CD4-positive, alpha-beta T cell (primary cell): Measurements from ENCODE around the gene ZNF804B. TPM values are rescaled to one million over a fixed set of nuclear protein-coding genes. Genes with fewer than 3 reads are reported as not detected.
A peak's percentile ranks its signal among the peaks of the same experiment; 100 is the strongest.

Source experiments
- ATAC-seq: fragments of 200-7000 bp; cut with Tn5 transposase; one replicate; pipeline ENCODE4 v1.10.0; 2022; ENCODE audit warnings: mild to moderate bottlenecking; ENCODE audit not compliant: poor library complexity
- CTCF ChIA-PET: fragments of 350-600 bp; sonication (Branson Sonifier 250); formaldehyde crosslinking; loops from one replicate; lab custom pipeline; 2021; ENCODE audit warnings: antibody characterized with exemption, inconsistent platforms; lab: Charles Lee
- POLR2A ChIA-PET: fragments of 350-600 bp; sonication (Branson Sonifier 250); formaldehyde crosslinking; loops from one replicate; lab custom pipeline; 2021; ENCODE audit warnings: antibody characterized with exemption, inconsistent platforms; lab: Charles Lee
- DNase-seq, 14 experiments: peaks; one replicate each; pipeline ENCODE4 v3.0.0-alpha.2; 2013 to 2020; ENCODE audit warnings: mixed read lengths in 2 of 14
- H3K27ac ChIP-seq, 2 donors: one replicate each; pipeline versions ENCODE4 v1.5.1 to v1.7.0; 2013; ENCODE audit warnings: low read length in 2 of 2, low read depth in 1 of 2, mild to moderate bottlenecking in 1 of 2
- H3K27me3 ChIP-seq, 2 experiments: 1 replicate in 1 of 2; 2 replicates in 1 of 2; pipeline versions ENCODE4 v1.6.1 to v1.7.0; 2013; ENCODE audit warnings: low read length in 2 of 2, control low read depth in 1 of 2, mild to moderate bottlenecking in 1 of 2, moderate library complexity in 1 of 2; ENCODE audit not compliant: insufficient read depth in 2 of 2, control insufficient read depth in 1 of 2
- H3K36me3 ChIP-seq: one replicate; pipeline ENCODE4 v1.6.1; 2013; ENCODE audit warnings: low read length, control low read depth; ENCODE audit not compliant: insufficient read depth
- H3K4me1 ChIP-seq: one replicate; pipeline ENCODE4 v1.6.1; 2013; ENCODE audit warnings: low read length, control low read depth; ENCODE audit not compliant: insufficient read depth
- H3K4me3 ChIP-seq: one replicate; pipeline ENCODE4 v1.5.1; 2013; ENCODE audit warnings: mild to moderate bottlenecking, low read length, moderate library complexity
- H3K9me3 ChIP-seq, 2 experiments: 1 replicate in 1 of 2; 2 replicates in 1 of 2; pipeline versions ENCODE4 v1.6.1 to v1.7.0; 2013; ENCODE audit warnings: low read length in 2 of 2, mild to moderate bottlenecking in 2 of 2, control low read depth in 1 of 2, moderate library complexity in 1 of 2; ENCODE audit not compliant: control insufficient read depth in 1 of 2, insufficient read depth in 1 of 2
- H3K27ac Mint-ChIP-seq: one replicate; pipeline ENCODE4 v1.8.0; 2020; ENCODE audit warnings: mixed read lengths
- H3K27me3 Mint-ChIP-seq: one replicate; pipeline ENCODE4 v1.8.0; 2021; ENCODE audit warnings: mixed read lengths
- H3K36me3 Mint-ChIP-seq: one replicate; pipeline ENCODE4 v1.8.0; 2021; ENCODE audit warnings: low read depth, mixed read lengths
- H3K4me1 Mint-ChIP-seq: one replicate; pipeline ENCODE4 v1.8.0; 2021; ENCODE audit warnings: low read depth, mixed read lengths
- H3K4me3 Mint-ChIP-seq: one replicate; pipeline ENCODE4 v1.8.0; 2020; ENCODE audit warnings: mild to moderate bottlenecking, mixed read lengths
- H3K9me3 Mint-ChIP-seq: one replicate; pipeline ENCODE4 v1.8.0; 2020; ENCODE audit warnings: mixed read lengths
- intact Hi-C, 2 experiments: fragments of 100-400 bp; cut with DNase I in 1 of 2; cut with micrococcal nuclease in 1 of 2; formaldehyde crosslinking; loops; one replicate each; pipeline versions ENCODE4 v1.15.1 to v1.9.0; 2023 to 2025; cut with DNase I, micrococcal nuclease
- polyA plus RNA-seq, 2 donors: library from polyadenylated mRNA; unstranded; fragments of 120-200 nt; gene quantifications; one replicate each; pipeline ENCODE4 v1.2.1, GENCODE V29; 2013
- total RNA-seq, 174 experiments: library from RNA in 2 of 174; stranded (reverse) in 2 of 174; gene quantifications; one replicate each; pipeline ENCODE4 v1.2.3 and lab custom pipeline; 2021 to 2026
- TF ChIP-seq, protein P1 (sequence below): fragments of 200-600 bp; IDR thresholded peaks from one replicate; pipeline ENCODE4 v1.8.0; 2022; ENCODE audit warnings: antibody characterized with exemption, mild to moderate bottlenecking

ZNF804B gene
- not detected for total RNA-seq
- not detected for polyA plus RNA-seq (2013, experiment 1 of 2)
- not detected for polyA plus RNA-seq (2013, experiment 2 of 2)
- total RNA-seq (lab: John Stamatoyannopoulos, UW) = 0 to 0.17 (median 0) reads per million in 172 experiments

- intact Hi-C loops = no loop called here
Observed at GRCh38 chr7:88759230-88760135, at the start of gene ZNF804B. TSS of gene ZNF804B (plus strand) at chr7:88759700. CDS start at chr7:88759977, 277 bp downstream.

DNA sequence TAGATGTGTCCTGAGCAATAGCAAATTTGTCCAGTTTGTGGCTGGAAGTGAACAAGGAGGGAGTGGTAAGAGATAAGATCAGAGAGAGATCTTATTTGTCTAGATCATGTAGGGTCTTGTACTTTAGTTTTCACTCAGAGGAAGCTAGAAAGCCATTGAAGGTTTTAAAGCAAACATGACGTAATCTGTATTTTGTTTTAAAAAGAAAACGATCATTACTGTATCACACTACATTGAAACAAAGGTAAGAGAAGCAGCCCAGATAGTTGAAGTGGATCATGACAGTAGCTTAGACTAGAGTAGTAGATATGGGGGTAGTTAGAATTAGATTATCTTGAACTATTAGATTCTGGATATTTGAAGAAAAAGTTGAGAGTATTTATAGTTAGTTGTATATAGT lies 23.6 kb upstream of the ZNF804B start:
- ChIA-PET CTCF (interaction anchor here (0.6 kb wide), 1 partner anchor 375 kb away, joined by 3 read pairs; no protein-coding TSS in a partner anchor), POLR2A (no interaction called here)
- Mint-ChIP-seq H3K27ac (no peak overlapping the region), H3K36me3 (no peaks in the 10 kb centered on the region), H3K4me3 (no peak overlapping the region), H3K4me1 (no peaks in the 10 kb centered on the region), H3K9me3 (peaks cover 5% of the 10 kb centered on the region), H3K27me3 (no peaks in the 10 kb centered on the region)
- no peak overlapping the region for H3K4me3 ChIP-seq
- peaks cover 0 to 9% of the 10 kb centered on the region in 2 experiments for H3K9me3 ChIP-seq
- no peaks in the 10 kb centered on the region for H3K4me1 ChIP-seq
- no peak for ATAC-seq
- H3K36me3 ChIP-seq = no peaks in the 10 kb centered on the region
- intact Hi-C loops = no loop called here
- TF ChIP-seq, protein P1, sequence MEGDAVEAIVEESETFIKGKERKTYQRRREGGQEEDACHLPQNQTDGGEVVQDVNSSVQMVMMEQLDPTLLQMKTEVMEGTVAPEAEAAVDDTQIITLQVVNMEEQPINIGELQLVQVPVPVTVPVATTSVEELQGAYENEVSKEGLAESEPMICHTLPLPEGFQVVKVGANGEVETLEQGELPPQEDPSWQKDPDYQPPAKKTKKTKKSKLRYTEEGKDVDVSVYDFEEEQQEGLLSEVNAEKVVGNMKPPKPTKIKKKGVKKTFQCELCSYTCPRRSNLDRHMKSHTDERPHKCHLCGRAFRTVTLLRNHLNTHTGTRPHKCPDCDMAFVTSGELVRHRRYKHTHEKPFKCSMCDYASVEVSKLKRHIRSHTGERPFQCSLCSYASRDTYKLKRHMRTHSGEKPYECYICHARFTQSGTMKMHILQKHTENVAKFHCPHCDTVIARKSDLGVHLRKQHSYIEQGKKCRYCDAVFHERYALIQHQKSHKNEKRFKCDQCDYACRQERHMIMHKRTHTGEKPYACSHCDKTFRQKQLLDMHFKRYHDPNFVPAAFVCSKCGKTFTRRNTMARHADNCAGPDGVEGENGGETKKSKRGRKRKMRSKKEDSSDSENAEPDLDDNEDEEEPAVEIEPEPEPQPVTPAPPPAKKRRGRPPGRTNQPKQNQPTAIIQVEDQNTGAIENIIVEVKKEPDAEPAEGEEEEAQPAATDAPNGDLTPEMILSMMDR = no peak
- no peak for DNase-seq
- H3K27ac ChIP-seq = no peak overlapping the region
- H3K27me3 ChIP-seq = no peaks in the 10 kb centered on the region

More at GRCh38 chr7:88759230-88760135, at the start of gene ZNF804B:
- Mint-ChIP-seq H3K27ac (no peak within 1 kb of the TSS), H3K36me3 (no peaks in the 10 kb centered on the region), H3K9me3 (no peaks in the 10 kb centered on the region), H3K4me3 (no peak within 1 kb of the TSS), H3K4me1 (no peaks in the 10 kb centered on the region), H3K27me3 (peaks cover 63% of the 10 kb centered on the region)
- Histone ChIP-seq H3K4me3 (no peak within 1 kb of the TSS), H3K27ac (no peak within 1 kb of the TSS), H3K4me1 (no peaks in the 10 kb centered on the region), H3K27me3 (peaks cover 19 to 37% of the 10 kb centered on the region in 2 experiments), H3K36me3 (no peaks in the 10 kb centered on the region), H3K9me3 (peaks cover 0 to 13% of the 10 kb centered on the region in 2 experiments)
- ATAC-seq = no peak
- peak in 1 of 14 experiments; percentile 2 for DNase-seq
- POLR2A ChIA-PET = no interaction called here
- CTCF ChIA-PET = no interaction called here
- TF ChIP-seq, protein P1 = no peak

- POLR2A ChIA-PET = no interaction called here
- Histone ChIP-seq H3K36me3 (no peaks in the 10 kb centered on the region), H3K27ac (no peak overlapping the region), H3K27me3 (no peaks in the 10 kb centered on the region), H3K9me3 (peaks cover 0 to 4% of the 10 kb centered on the region in 2 experiments), H3K4me1 (no peaks in the 10 kb centered on the region), H3K4me3 (no peak overlapping the region)
- DNase-seq = no peak
- Mint-ChIP-seq H3K36me3 (no peaks in the 10 kb centered on the region), H3K27me3 (no peaks in the 10 kb centered on the region), H3K4me3 (no peak overlapping the region), H3K9me3 (no peaks in the 10 kb centered on the region), H3K27ac (no peak overlapping the region), H3K4me1 (no peaks in the 10 kb centered on the region)
- CTCF ChIA-PET = no interaction called here
- no peak for ATAC-seq
- TF ChIP-seq, protein P1 = no peak
- intact Hi-C loops = no loop called here
Observed at GRCh38 chr7:88737632-88738031, 21.9 kb upstream of the ZNF804B start.
